ENCODE results near the gene RSPRY1.

DNA sequence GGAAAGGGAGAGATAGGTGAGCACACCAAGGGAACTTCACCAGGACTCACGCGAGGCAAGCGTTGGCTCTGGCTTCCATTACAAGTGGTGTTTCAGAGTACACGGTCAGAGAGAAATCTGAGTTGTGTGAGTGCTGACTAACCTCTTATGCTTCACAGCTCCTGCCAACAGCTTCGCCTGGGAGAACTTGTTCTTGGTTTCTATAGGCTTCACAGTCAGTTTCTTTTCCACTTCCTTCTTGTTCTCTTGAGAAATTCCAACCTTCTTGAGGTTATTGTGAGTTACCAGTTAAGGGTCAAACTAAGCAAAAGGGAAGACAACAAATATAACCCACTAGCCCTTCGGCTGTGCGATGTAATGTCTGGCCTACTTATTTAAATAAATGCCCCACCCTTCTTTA, 19.2 kb upstream of the RSPRY1 start:
- TF ChIP-seq, protein P1, sequence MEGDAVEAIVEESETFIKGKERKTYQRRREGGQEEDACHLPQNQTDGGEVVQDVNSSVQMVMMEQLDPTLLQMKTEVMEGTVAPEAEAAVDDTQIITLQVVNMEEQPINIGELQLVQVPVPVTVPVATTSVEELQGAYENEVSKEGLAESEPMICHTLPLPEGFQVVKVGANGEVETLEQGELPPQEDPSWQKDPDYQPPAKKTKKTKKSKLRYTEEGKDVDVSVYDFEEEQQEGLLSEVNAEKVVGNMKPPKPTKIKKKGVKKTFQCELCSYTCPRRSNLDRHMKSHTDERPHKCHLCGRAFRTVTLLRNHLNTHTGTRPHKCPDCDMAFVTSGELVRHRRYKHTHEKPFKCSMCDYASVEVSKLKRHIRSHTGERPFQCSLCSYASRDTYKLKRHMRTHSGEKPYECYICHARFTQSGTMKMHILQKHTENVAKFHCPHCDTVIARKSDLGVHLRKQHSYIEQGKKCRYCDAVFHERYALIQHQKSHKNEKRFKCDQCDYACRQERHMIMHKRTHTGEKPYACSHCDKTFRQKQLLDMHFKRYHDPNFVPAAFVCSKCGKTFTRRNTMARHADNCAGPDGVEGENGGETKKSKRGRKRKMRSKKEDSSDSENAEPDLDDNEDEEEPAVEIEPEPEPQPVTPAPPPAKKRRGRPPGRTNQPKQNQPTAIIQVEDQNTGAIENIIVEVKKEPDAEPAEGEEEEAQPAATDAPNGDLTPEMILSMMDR (IDR thresholded peaks at IDR 0.05) = no peak
- TF ChIP-seq POLR2A (IDR thresholded peaks at IDR 0.05) = no peak

All from uterus (tissue), 2 donors.